ENCODE measurements around the gene BUB3. TPM values are rescaled to one million over a fixed set of nuclear protein-coding genes. Genes with fewer than 3 reads are reported as not detected.

The BUB3 gene
- total RNA-seq, 1 experiment from 2014 or later = 180 TPM

- peaks cover 58% of the 10 kb centered on the region for H3K4me1 Mint-ChIP-seq
- no peak for ATAC-seq
- H3K27ac Mint-ChIP-seq = no peak overlapping the region
- POLR2A ChIA-PET = interaction anchor here (0.6 to 1.1 kb wide), 4 partner anchors 10 to 128 kb away, joined by 3 to 4 read pairs (median 3); no protein-coding TSS in a partner anchor
- no peak for TF ChIP-seq CREB1 (CRISPR knock-in tag; IDR thresholded peaks at IDR 0.05)
- no peak for TF ChIP-seq ZNF532 (CRISPR knock-in tag; IDR thresholded peaks at IDR 0.05; ENCODE audit: borderline replicate concordance)
- TF ChIP-seq FOXP1 (CRISPR knock-in tag; IDR thresholded peaks at IDR 0.05; ENCODE audit: borderline replicate concordance) = no peak
- TF ChIP-seq IRF2 (CRISPR knock-in tag; IDR thresholded peaks at IDR 0.05; ENCODE audit: borderline replicate concordance, low read depth) = no peak
- TF ChIP-seq E2F5 (CRISPR knock-in tag; IDR thresholded peaks at IDR 0.05) = no peak
- TF ChIP-seq AFF4 (CRISPR knock-in tag; IDR thresholded peaks at IDR 0.05; ENCODE audit: borderline replicate concordance) = no peak
- CTCF ChIA-PET = interaction anchor here (1.2 to 1.6 kb wide), 3 partner anchors 15 to 240 kb away, joined by 6 to 7 read pairs (median 6); partner anchors contain the start of gene BUB3
- DNase-seq (ENCODE audit: low spot score) = no peak
- no peaks in the 10 kb centered on the region for H3K9me3 Mint-ChIP-seq
- H3K36me3 Mint-ChIP-seq = peaks cover 3% of the 10 kb centered on the region; the same call in 1 of the 2 replicates
- H3K4me3 Mint-ChIP-seq = peak overlapping the region; percentile 61
- H3K27me3 Mint-ChIP-seq (ENCODE audit: low read depth) = peaks cover 97% of the 10 kb centered on the region
Measured at GRCh38 chr10:123139165-123139520, 15.1 kb upstream of the BUB3 start.

- H3K4me1 Mint-ChIP-seq = peaks cover 58% of the 10 kb centered on the region
- TF ChIP-seq E2F5 (CRISPR knock-in tag; IDR thresholded peaks at IDR 0.05) (no peak), SMAD3 (CRISPR knock-in tag; IDR thresholded peaks at IDR 0.05; ENCODE audit: borderline replicate concordance) (no peak), GRHL2 (CRISPR knock-in tag; IDR thresholded peaks at IDR 0.05; ENCODE audit: insufficient replicate concordance, severe bottlenecking) (no peak), ZNF396 (CRISPR knock-in tag; IDR thresholded peaks at IDR 0.05; ENCODE audit: borderline replicate concordance) (no peak), AFF4 (CRISPR knock-in tag; IDR thresholded peaks at IDR 0.05; ENCODE audit: borderline replicate concordance) (no peak), CREB1 (CRISPR knock-in tag; IDR thresholded peaks at IDR 0.05) (no peak)
- TF ChIP-seq, protein P1, sequence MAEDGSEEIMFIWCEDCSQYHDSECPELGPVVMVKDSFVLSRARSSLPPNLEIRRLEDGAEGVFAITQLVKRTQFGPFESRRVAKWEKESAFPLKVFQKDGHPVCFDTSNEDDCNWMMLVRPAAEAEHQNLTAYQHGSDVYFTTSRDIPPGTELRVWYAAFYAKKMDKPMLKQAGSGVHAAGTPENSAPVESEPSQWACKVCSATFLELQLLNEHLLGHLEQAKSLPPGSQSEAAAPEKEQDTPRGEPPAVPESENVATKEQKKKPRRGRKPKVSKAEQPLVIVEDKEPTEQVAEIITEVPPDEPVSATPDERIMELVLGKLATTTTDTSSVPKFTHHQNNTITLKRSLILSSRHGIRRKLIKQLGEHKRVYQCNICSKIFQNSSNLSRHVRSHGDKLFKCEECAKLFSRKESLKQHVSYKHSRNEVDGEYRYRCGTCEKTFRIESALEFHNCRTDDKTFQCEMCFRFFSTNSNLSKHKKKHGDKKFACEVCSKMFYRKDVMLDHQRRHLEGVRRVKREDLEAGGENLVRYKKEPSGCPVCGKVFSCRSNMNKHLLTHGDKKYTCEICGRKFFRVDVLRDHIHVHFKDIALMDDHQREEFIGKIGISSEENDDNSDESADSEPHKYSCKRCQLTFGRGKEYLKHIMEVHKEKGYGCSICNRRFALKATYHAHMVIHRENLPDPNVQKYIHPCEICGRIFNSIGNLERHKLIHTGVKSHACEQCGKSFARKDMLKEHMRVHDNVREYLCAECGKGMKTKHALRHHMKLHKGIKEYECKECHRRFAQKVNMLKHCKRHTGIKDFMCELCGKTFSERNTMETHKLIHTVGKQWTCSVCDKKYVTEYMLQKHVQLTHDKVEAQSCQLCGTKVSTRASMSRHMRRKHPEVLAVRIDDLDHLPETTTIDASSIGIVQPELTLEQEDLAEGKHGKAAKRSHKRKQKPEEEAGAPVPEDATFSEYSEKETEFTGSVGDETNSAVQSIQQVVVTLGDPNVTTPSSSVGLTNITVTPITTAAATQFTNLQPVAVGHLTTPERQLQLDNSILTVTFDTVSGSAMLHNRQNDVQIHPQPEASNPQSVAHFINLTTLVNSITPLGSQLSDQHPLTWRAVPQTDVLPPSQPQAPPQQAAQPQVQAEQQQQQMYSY (CRISPR knock-in tag; IDR thresholded peaks at IDR 0.05) = no peak
Measured at GRCh38 chr10:123139521-123140163, 14.6 kb upstream of the BUB3 start.

More at GRCh38 chr10:123139521-123140163, 14.6 kb upstream of the BUB3 start:
- peak; percentile 73 for DNase-seq (ENCODE audit: low spot score)
- peak overlapping the region; percentile 61 for H3K4me3 Mint-ChIP-seq
- CTCF ChIA-PET = interaction anchor here (0.8 to 1.6 kb wide), 5 partner anchors 8 to 240 kb away, joined by 3 to 7 read pairs (median 6); partner anchors contain the start of genes BUB3 and HMX2
- H3K27me3 Mint-ChIP-seq (ENCODE audit: low read depth) = peaks cover 97% of the 10 kb centered on the region
- ATAC-seq = peak; percentile 5
- H3K9me3 Mint-ChIP-seq = no peaks in the 10 kb centered on the region
- no peak overlapping the region for H3K27ac Mint-ChIP-seq
- H3K36me3 Mint-ChIP-seq = peaks cover 3% of the 10 kb centered on the region; the same call in 1 of the 2 replicates
- POLR2A ChIA-PET = interaction anchor here (0.6 to 1.1 kb wide), 4 partner anchors 9 to 129 kb away, joined by 3 to 4 read pairs (median 3); no protein-coding TSS in a partner anchor
